ENCODE data around the gene HIRA. TPM values are rescaled to one million over a fixed set of nuclear protein-coding genes. Genes with fewer than 3 reads are reported as not detected.
A peak's percentile ranks its signal among the peaks of the same experiment; 100 is the strongest.

The HIRA gene
- total and polyA plus RNA-seq, 9 of the 15 experiments (the other 6 are each of a cell fraction or from before 2014, with no cell fraction given): 0.96 to 132 (median 58.4) TPM

DNA sequence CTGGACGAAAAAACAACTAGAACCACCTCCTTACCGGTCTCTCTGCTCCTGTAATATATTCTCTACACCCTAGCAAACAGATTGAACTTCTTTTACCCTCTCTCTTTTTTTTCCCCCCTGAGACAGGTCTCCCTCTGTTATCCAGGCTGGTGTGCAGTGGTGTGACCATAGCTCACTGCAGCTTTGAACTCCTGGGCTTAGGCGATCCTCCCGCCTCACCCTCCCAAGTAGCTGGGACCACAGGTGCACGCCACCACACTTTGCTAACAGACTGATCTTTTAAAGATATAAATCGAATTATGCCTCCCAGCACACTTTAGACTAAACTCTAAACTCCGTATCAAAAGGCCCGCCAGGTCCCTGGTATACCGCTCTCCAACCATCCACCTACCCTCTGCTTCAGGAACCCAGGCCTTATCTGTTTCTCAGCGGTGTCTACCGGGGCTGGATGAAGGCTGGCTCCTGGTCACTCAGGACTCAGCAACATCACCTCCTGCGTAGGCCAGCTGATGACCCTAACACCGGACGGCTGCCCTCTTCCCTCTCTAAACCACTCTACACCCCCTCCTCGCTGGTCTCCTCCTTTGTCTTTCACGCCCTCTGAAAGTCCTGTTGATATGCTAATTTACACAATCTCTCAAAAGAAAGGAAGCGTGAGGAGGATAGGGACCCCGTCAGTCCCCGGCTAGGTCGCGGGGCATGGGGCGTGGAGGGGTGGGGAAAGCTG, 15.2 kb upstream of the HIRA start (continued):
- TF ChIP-seq, protein P1, sequence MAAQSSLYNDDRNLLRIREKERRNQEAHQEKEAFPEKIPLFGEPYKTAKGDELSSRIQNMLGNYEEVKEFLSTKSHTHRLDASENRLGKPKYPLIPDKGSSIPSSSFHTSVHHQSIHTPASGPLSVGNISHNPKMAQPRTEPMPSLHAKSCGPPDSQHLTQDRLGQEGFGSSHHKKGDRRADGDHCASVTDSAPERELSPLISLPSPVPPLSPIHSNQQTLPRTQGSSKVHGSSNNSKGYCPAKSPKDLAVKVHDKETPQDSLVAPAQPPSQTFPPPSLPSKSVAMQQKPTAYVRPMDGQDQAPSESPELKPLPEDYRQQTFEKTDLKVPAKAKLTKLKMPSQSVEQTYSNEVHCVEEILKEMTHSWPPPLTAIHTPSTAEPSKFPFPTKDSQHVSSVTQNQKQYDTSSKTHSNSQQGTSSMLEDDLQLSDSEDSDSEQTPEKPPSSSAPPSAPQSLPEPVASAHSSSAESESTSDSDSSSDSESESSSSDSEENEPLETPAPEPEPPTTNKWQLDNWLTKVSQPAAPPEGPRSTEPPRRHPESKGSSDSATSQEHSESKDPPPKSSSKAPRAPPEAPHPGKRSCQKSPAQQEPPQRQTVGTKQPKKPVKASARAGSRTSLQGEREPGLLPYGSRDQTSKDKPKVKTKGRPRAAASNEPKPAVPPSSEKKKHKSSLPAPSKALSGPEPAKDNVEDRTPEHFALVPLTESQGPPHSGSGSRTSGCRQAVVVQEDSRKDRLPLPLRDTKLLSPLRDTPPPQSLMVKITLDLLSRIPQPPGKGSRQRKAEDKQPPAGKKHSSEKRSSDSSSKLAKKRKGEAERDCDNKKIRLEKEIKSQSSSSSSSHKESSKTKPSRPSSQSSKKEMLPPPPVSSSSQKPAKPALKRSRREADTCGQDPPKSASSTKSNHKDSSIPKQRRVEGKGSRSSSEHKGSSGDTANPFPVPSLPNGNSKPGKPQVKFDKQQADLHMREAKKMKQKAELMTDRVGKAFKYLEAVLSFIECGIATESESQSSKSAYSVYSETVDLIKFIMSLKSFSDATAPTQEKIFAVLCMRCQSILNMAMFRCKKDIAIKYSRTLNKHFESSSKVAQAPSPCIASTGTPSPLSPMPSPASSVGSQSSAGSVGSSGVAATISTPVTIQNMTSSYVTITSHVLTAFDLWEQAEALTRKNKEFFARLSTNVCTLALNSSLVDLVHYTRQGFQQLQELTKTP (IDR thresholded peaks at IDR 0.05; ENCODE audit: low read depth in 1 of 2, partially characterized antibody in 2 of 2): peak; percentile 37 to 40
- no peak for TF ChIP-seq NUFIP1 (IDR thresholded peaks at IDR 0.05; ENCODE audit: partially characterized antibody)
- peak; percentile 63 for TF ChIP-seq SMARCA4 (IDR thresholded peaks at IDR 0.05)
- TF ChIP-seq ZNF785 (CRISPR knock-in tag; IDR thresholded peaks at IDR 0.05): no peak
- TF ChIP-seq BHLHE40 (IDR thresholded peaks at IDR 0.05; ENCODE audit: low read length): no peak; the same call in 1 of the 2 replicates
- TF ChIP-seq, protein P2, sequence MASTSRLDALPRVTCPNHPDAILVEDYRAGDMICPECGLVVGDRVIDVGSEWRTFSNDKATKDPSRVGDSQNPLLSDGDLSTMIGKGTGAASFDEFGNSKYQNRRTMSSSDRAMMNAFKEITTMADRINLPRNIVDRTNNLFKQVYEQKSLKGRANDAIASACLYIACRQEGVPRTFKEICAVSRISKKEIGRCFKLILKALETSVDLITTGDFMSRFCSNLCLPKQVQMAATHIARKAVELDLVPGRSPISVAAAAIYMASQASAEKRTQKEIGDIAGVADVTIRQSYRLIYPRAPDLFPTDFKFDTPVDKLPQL (IDR thresholded peaks at IDR 0.05; ENCODE audit: extremely low read depth, insufficient read length): no peak
- TF ChIP-seq, protein P3, sequence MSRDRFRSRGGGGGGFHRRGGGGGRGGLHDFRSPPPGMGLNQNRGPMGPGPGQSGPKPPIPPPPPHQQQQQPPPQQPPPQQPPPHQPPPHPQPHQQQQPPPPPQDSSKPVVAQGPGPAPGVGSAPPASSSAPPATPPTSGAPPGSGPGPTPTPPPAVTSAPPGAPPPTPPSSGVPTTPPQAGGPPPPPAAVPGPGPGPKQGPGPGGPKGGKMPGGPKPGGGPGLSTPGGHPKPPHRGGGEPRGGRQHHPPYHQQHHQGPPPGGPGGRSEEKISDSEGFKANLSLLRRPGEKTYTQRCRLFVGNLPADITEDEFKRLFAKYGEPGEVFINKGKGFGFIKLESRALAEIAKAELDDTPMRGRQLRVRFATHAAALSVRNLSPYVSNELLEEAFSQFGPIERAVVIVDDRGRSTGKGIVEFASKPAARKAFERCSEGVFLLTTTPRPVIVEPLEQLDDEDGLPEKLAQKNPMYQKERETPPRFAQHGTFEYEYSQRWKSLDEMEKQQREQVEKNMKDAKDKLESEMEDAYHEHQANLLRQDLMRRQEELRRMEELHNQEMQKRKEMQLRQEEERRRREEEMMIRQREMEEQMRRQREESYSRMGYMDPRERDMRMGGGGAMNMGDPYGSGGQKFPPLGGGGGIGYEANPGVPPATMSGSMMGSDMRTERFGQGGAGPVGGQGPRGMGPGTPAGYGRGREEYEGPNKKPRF (IDR thresholded peaks at IDR 0.05; ENCODE audit: low read depth, low read length): no peak
- no peak for TF ChIP-seq ETV5 (CRISPR knock-in tag; IDR thresholded peaks at IDR 0.05; ENCODE audit: low read depth)
- TF ChIP-seq BRD9 (IDR thresholded peaks at IDR 0.05; ENCODE audit: low read depth, partially characterized antibody): no peak
- 0 out of 2 replicates have a peak, but pooled peaks have one; percentile 33 for TF ChIP-seq MIER1 (IDR thresholded peaks at IDR 0.05; ENCODE audit: low read depth)
- peak; percentile 51 for TF ChIP-seq RBM25 (IDR thresholded peaks at IDR 0.05; ENCODE audit: low read depth, low read length, severe bottlenecking)
- TF ChIP-seq, protein P4, sequence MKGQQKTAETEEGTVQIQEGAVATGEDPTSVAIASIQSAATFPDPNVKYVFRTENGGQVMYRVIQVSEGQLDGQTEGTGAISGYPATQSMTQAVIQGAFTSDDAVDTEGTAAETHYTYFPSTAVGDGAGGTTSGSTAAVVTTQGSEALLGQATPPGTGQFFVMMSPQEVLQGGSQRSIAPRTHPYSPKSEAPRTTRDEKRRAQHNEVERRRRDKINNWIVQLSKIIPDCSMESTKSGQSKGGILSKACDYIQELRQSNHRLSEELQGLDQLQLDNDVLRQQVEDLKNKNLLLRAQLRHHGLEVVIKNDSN (CRISPR knock-in tag; IDR thresholded peaks at IDR 0.05): no peak
- TF ChIP-seq, protein P5, sequence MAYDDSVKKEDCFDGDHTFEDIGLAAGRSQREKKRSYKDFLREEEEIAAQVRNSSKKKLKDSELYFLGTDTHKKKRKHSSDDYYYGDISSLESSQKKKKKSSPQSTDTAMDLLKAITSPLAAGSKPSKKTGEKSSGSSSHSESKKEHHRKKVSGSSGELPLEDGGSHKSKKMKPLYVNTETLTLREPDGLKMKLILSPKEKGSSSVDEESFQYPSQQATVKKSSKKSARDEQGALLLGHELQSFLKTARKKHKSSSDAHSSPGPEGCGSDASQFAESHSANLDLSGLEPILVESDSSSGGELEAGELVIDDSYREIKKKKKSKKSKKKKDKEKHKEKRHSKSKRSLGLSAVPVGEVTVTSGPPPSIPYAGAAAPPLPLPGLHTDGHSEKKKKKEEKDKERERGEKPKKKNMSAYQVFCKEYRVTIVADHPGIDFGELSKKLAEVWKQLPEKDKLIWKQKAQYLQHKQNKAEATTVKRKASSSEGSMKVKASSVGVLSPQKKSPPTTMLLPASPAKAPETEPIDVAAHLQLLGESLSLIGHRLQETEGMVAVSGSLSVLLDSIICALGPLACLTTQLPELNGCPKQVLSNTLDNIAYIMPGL (CRISPR knock-in tag; IDR thresholded peaks at IDR 0.05): no peak
- peak; percentile 96 for TF ChIP-seq HDGF (IDR thresholded peaks at IDR 0.05)
- TF ChIP-seq TEAD1 (CRISPR knock-in tag; IDR thresholded peaks at IDR 0.05): 0 out of 4 replicates have a peak, but pooled peaks of 1 of the 2 experiments have one; percentile 54
- TF ChIP-seq LEF1 (IDR thresholded peaks at IDR 0.05): no peak
- no peak for TF ChIP-seq ZNF75A (CRISPR knock-in tag; IDR thresholded peaks at IDR 0.05)
